GM21717 (cell line): ENCODE results near the gene HIGD1A.

ENCODE experiments used
- ATAC-seq: cut with Tn5 transposase; IDR thresholded peaks from one replicate; pipeline ENCODE4 v1.9.1; 2021; ENCODE audit warnings: mild to moderate bottlenecking, moderate library complexity; ENCODE audit not compliant: unreplicated experiment

HIGD1A gene

GRCh38 chr3:42801784-42802183 is 2.5 kb downstream of the HIGD1A start:
- ATAC-seq: no peak

DNA sequence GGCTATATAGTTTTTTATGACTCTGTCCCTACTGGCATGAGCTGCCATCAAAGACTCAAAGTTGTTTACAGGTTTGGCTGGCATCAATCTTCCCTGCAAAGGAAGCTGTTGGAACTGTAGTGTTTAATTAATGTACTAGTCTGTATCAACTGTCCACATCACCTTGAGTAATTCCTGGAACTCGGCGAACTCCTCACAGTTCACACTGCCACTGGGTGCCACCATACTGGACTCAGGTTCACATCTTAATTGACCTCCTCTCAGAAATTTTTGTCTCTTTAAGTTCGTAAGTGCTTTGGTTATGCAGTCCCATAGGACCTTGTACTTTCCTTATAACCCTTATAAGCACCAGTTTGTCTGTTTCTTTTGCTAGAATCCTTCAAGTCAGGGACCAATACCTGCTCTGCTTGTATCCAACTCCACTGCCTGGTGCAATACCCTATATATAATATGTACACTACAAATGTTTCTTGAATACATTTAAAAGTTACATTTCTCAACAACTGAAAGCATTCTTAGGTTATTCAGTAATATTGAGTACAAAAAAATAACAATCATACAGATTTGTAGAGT is 3.2 kb downstream of the HIGD1A start:
- no peak for ATAC-seq

GRCh38 chr3:42800251-42800650 is 4.0 kb downstream of the HIGD1A start:
- no peak for ATAC-seq

GRCh38 chr3:42799376-42799775 is 4.9 kb downstream of the HIGD1A start:
- ATAC-seq: no peak

DNA sequence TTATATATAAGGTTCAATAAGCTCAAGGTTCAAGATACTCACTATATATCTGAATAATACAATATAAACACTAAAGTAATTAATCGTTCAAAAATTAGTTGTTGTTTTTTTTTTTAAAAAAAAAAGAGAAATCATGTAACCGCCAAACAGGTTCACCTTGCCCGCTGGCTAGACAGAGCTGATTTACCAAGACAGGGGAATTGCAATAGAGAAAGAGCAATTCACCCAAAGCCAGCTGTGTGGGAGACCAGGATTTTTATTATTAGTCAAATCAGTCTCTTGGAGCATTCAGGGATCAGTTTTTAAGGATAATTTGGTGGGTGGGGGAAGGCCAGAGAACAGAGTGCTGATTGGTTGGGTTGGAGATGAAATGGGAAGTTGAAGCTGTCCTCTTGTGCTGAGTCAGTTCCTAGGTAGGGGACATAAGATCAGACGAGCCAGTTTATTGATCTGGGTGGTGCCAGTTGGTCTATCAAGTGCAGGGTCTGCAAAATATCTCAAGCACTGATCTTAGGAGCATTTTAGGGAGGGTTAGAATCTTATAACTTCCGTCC is 7.9 kb downstream of the HIGD1A start:
- no peak for ATAC-seq

GRCh38 chr3:42795621-42796181 is 8.6 kb downstream of the HIGD1A start:
- ATAC-seq: no peak

DNA sequence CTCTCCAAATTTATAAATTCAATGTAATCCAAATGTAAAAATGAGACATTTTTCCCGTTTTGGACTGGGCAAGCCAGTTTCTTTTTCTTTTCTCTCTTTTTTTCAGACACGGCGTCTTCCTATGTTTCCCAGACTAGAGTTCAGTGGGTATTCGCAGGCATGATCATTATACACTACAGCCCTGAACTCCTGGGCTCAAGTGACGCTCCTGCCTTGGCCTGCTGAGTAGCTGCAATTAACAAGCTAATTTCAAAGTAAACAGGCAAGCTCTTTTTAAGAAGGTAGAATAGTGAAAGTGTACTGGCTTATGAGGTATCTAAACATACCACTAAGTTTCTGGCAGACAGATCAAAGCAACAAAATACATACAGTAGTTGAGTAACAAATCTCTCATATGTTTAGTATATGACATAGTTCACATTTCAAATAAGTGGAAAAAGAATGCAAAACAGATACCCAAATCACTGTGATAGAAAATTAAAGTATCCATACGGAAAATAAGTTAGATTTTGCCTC is 13.5 kb downstream of the HIGD1A start:
- no peak for ATAC-seq

GRCh38 chr3:42786631-42787030 is 17.7 kb downstream of the HIGD1A start:
- ATAC-seq: no peak

- no peak for ATAC-seq
Measured at GRCh38 chr3:42786212-42786611, 18.1 kb downstream of the HIGD1A start.

DNA sequence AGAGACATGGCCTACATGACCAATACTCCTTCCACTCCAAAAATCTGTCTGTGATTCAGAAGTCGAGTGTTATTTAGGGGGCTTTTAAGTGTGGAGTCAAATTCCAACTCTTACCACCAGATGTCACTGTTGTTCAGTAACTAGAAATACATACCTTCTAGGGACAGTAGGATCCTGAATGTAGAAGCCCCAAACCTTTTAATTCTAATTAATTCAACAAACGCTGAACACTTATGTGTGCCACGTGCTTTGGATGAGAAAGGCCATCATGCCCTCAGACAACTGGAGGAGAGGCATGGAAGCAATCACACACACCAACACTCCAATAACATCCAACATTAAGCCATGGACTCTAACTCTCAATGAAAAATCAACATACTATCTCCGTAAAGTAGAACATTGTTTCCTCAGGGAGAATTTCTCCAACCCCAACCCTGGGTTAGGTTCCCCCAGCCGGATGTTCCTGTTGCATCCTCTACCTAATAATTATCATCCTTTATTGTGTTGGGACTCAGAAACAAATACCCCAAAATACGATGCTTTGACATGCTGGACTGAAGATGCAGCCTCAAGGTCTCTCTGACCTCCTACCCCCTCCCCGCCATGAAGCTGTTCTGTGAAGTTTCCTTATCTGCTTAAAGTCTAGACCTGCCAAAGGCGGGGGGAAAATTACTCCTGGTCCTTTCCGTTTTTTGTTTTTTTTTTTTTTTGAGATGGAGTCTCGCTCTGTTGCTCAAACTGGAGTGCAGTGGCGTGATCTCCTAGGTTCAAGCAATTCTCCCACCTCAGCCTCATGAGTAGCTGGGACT is 23.2 kb downstream of the HIGD1A start:
- no peak for ATAC-seq

DNA sequence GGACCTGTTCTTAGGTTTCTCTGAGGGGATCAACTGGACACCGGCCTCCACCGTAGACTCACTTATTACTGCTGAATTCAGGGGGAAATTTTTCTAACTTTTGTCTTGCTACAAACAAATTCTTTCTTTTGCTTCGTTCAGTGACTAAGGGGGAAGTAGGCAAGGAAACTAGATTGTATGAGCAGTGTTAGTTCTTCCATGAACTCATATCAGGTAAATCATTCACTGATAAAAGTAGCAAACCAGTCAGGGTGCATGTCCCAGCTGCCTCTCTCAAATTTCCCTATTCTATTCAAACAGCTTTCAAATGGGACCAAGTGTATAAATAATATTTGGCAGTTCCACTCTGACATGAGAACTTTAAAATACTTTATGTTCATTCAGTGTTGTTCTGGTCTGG is 23.9 kb downstream of the HIGD1A start:
- no peak for ATAC-seq

GRCh38 chr3:42778644-42779043 is 25.6 kb downstream of the HIGD1A start:
- no peak for ATAC-seq

DNA sequence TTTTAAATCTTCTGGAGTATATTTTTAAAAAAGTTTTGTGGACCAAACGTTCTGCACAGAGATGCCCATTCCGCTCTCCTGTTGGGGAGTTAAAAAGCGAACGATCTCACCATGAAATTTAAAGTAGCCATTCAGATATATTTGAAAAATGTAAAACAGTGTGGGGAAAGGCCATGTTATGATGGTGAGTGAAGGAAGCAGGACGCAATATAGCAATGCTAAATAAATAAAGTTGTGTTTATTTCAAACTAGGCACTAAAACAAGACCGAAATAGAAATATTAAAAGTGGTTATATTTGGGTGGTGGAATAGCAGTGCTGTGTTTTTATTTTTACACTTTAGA is 30.9 kb downstream of the HIGD1A start:
- ATAC-seq: peak; percentile 13

GRCh38 chr3:42772670-42773408 is 31.5 kb downstream of the HIGD1A start, which contains the start of gene CCDC13:
Gene CCDC13 (minus strand): TSS chr3:42773253. CDS start chr3:42758345, 14,908 bp downstream.
- peak; percentile 98 for ATAC-seq

- no peak for ATAC-seq
Measured at GRCh38 chr3:42771271-42771670, 33.0 kb downstream of the HIGD1A start.

- no peak for ATAC-seq
Measured at GRCh38 chr3:42769477-42770131, 34.7 kb downstream of the HIGD1A start.

DNA sequence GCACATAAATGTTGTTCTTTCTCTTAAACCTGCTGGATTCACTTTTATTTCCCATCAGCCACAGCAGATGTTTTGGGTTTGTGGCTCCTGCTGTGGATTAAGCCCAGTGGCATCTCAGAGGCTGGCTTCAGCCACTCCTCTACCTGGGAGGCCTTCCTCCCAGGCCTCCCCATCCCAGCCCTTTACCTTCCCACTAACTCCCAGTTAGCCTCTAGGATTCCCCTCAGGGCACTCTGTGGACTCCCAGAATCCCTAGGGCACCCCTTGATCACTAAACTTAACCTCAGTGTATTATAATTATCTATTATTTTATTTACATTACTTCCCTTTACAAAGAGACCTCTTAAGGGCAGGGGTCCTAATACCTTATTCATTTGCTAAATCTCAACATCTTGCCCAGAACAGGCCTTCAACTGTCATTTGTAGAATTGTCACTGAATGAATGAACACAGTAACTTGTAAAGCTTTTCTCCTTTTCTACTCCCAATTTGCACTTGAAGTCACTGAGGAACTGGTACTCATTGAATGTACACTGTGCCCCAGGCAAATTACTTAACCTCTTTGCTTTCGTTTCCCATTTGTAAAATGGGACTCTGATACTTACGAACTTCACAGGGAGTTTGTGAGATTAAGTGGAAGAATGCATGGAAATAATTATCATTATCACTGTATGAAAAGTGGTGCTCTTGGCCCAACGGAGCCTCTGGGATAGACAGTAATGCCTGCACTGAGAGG is 39.6 kb downstream of the HIGD1A start:
- no peak for ATAC-seq

- ATAC-seq: no peak
Measured at GRCh38 chr3:42764115-42764514, 40.2 kb downstream of the HIGD1A start.

GRCh38 chr3:42763021-42763420 is 41.3 kb downstream of the HIGD1A start:
- no peak for ATAC-seq
